Fibroblast of peridontal ligament (primary cell): ENCODE results near the gene YIPF5.

Experiments used
- DNase-seq: peaks from one replicate; pipeline ENCODE4 v3.0.0-alpha.2; 2010; ENCODE audit errors: extremely low read depth

Gene YIPF5

DNA sequence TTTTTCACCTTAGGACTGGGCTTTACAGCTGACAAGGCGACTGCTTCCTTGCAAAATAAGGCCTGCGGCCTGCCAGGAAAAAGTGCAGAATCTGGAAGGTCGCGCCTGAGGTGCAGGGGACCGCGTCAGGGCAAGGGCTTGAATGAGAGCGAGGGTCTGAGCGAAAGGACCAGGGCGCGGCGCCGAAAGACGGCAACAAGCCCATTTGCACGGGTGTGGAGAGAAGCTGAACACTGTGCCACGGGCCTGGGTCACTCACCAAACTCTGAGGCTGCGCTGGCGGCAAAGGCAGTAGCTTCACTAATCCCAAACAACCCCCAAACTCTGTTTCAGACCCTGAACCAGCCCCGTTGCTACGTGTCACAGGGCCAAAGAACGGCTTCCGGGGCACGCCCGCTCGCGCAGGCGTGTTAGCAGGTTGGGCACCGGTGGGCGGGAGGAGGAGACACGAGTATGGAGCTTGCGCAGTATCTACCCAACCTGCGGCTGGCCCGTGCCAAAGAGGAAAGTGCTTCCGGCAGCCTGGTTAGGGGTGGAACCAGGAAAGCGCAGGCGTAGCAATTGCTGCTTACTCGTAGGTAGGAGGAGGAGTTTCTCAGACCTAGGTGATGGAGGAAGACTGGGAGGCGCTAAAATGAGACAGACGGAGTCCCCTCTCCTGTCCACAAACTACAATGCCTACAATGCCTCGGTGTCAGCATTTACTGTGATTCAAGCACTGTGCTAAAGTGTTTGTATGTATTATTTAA is at the start of gene YIPF5, which contains the start of gene KCTD16:
YIPF5 (minus strand) TSS at position 384 of the 749 bp plus-strand sequence. CDS start 704 bp downstream, outside the sequence.
KCTD16 (plus strand) TSS at position 598 of the 749 bp plus-strand sequence.
- DNase-seq: peak; percentile 92

GRCh38 chr5:144219869-144220268 is 49.4 kb upstream of the YIPF5 start:
- no peak for DNase-seq

- DNase-seq: no peak
These were observed 40.2 kb upstream of the YIPF5 start for GRCh38 chr5:144210655-144211054.

DNA sequence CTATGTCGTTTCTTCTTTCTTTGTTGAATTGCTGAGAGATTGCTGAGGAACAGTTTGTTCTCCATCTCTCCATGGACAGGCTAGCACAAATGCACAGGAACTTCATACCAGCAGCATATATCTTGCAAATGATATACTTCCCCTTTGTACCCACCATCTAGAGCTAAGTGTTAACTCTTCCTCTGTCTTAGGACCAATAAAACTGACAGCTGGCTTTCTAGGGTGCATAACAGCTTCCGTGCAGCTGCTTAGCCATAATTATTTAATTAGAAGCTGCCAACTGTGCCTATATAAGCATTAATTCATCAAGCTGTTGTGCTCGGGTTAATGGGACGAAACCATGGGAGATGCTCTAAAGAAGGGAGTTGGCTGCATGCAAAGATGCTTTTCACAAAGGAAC is 38.9 kb upstream of the YIPF5 start:
- DNase-seq: no peak

- peak; percentile 37 for DNase-seq
These were observed 37.5 kb upstream of the YIPF5 start for GRCh38 chr5:144207875-144208444.

DNA sequence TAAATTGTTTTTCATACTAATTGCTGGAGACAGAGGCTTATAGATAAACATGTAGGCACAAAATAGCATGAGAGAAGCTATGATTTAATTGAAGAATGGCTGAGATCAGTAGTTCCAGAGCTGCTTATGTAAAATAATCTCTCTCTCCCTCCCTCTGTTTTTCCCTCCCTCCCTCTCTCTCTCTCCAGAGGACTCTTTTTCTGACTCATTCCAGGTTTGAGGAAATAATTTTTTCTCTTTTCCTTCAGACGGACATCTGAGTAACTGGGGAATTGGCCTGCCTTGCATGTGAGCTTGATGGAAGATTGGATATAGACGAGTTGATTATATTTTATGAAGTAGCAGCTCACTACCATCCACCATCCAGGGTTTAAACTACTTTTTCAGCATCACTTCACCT is 35.7 kb upstream of the YIPF5 start:
- peak; percentile 61 for DNase-seq

- peak; percentile 58 for DNase-seq
These were observed 34.7 kb upstream of the YIPF5 start for GRCh38 chr5:144205141-144205551.

DNA sequence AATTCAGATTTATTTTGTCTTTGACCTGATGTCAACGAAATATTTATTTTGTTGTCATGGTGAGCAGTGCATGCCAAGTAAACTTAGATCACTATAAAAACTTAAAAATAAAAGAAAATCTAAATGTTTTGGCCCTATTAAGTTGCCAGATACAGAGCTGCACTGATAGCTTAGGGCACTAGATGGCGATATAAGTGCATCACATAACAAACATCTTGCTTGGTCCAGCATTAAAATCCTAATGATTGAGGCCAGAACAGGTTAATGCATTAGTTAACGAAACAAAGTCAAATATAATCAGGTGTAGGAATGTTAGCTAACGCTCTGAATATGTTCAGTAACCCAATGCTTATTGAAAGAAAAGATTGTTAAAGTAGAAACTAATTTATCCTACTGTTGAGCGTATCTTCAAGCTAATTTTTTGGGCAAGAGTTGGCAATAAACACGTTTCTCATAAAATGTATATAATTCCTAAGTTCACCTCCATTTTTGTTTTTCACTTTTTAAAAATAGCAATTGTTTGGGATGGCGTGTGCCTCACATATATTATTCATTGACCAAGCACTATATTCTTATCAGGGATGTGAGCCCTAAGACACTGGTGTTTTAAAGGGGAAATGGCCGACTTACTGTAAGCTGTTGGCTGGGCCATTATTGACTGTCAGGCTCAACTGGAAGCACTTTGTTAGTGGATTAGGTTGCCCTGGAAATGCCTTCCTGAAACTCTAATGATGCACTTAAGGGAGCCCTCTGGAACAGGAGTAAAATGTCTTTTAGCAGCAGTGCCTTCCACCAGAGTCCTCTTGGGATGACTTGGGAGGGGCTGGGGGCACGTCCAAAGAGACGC is 33.5 kb upstream of the YIPF5 start:
- peak; percentile 90 for DNase-seq

DNA sequence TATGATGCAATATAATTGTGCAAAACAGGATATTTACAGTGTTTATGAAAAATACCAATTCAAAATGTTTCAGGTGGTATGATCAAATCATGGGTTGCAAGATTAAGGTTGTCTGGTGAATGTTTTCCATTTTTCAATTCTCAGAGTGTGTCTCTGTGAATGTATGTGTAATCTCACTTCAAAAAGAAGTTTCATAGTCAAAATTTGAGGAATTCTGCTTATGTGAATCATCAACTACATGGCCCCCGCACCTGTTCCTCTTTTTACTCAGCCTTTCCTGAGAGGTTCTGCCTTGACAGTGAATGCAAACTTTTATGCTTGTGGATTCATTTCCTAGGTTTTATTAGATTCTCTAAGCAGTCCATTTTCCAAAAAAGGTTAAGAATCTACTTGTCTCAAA is 32.3 kb upstream of the YIPF5 start:
- DNase-seq: no peak

DNA sequence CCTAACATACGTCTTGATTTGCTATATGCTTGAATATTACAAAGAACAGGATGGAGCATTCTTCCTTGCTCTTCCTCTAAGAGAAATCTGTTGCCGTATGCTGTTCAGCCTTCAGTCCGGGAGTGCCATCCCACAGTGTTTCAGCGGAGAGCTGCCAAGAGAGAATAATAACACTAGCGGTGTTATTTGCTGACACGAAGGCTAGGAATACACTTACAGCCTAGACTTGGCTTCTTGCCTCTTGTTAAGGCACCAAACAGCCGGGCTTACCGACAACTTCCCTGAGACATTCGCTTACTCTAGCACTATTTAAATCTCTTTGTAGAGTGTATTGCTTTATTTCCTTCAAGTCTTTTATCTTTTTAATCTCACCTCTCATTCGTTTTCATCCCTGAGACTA is 31.6 kb upstream of the YIPF5 start:
- peak; percentile 40 for DNase-seq

DNA sequence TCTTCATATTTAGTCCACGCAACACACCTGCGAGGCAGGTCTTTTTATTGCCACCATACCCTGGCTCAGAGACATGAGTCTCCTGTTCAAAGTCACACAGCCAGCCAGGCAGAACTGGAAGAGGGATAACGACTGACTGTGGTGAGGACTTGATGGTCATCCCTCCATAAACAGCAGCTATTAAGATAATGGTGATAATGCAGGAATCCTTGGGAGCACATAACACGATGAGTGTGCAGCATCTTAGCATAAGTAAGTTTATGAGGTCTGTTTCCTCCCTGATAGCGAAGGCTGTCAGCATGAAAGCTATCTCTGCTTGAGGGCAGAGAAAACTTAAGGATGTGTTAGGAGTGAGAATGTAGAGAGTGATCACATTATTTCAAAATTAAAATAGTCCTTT is 31.1 kb upstream of the YIPF5 start:
- no peak for DNase-seq

DNA sequence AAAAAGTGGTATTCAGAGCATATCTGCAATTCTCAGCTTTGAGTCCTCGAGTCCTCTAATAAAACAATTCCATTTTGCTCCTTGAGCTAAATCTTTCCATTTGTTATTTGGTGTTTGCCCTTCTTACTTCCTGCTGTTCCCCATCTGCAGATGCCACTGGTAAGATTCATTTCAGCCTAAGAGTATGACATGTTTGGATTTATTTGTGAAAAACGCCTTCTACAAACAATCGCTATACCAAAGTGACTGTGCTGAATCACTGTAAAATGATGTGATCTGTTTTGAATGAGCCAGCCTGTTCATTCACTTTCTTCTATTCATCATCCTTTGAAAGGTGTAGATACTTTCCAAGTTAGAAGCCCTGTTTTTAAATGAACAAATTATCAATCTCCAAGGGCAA is 27.9 kb upstream of the YIPF5 start:
- DNase-seq: peak; percentile 61

DNA sequence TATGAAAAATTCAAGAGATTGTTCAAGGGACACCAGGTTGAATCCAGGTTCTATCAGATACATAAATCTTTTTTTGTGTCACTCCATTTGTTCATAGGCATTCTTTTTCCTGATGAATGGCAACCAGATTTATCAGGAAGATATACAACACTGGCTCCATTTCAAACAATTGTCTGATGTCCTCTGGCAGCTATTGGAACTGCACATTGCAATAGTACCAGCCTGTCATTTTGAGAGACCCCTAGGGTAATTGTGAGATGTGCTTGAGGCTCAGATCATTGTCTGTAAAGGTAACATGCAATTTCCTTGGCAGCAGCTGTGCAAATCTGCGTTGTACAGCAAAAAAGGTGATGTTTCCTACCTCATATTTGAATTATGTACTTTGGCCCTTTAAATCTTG is 26.2 kb upstream of the YIPF5 start:
- DNase-seq: no peak

DNA sequence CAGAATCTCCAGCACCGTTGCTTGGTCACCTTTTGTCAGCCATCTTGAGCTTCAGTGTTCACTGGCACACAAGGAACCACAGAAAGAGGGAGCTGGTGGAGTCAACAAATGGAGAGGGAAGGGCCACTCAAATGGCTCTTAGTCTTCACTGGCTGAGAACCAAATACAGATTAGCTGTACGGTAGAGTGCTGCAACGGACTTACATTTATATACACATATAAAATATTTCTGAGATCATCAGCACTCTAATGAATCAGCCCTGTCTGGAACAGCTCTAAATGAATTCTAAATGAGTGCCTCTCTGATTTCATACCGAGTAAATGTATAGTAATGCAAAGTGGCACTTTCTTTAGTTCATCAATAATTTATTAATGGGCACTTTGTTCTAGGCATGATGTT is 25.0 kb upstream of the YIPF5 start:
- DNase-seq: no peak

GRCh38 chr5:144194144-144194543 is 23.7 kb upstream of the YIPF5 start:
- DNase-seq: no peak

- DNase-seq: no peak
These were observed 22.2 kb upstream of the YIPF5 start for GRCh38 chr5:144192661-144193060.

DNA sequence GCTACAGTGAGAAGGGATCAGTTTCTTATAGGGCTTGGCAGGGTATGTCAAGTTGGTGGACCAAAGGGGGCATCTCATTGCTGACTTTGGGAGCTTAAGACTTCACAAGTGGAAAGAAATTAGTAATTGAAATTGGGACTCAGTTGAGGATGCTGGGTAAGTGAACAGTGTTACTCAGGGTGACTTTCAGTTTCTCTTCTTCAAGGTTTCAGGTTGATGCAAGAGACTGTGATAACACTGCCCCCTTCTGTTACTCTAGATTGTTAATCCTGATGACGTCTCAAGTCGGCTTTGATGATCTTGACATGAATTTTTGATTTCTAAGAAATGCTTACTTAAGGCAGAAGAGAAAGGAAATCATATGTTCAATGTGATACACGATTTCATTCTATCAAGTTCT is 21.5 kb upstream of the YIPF5 start:
- peak; percentile 92 for DNase-seq

DNA sequence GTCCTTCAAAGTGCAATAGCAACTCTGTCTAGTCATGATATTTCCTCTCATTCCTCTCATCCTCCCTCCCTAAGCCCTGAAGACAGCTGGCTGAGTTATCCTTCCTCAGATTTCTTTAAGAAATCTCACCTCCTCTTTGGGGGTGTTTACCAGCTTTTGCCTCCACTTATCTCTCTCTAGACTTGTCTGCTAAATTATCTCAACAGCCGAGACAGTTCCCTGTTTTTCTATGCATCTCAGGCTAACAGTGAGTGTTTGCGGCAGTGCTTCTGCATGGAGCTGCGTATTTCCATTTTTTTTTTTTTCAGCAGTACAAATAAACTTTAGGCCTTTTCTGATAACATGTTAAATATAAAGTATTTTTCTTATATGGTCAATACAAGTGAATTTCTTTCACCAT is 21.1 kb upstream of the YIPF5 start:
- DNase-seq: no peak

DNA sequence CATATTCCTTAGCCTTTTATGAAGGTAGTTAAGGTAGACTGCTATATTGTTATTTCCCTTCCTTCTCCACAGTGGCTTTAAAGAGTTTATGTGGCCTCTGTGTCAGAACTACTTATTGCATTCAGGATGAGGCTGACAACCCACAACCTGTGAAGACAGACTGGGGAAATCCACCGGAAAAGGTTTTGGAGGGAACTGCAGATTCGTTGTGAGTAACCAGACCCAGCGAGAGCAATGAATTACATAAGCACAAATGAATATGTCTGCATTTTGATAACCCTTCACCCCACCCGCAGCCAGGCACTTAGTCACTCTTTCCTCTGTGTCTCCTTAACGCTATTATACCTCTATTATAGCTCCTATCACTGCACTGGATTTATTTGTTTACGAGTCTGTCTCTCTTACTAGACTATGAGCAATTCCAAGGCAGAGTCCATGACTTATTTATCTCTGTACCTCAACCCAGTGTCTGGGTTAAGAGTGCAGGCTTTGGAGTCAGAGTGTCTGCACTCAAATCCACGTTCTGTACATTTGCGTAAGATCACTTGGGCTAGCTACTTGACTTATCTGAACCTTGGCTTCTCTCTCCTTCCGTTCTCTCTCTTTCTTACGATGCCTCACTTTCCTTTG is 19.5 kb upstream of the YIPF5 start:
- peak; percentile 18 for DNase-seq

DNA sequence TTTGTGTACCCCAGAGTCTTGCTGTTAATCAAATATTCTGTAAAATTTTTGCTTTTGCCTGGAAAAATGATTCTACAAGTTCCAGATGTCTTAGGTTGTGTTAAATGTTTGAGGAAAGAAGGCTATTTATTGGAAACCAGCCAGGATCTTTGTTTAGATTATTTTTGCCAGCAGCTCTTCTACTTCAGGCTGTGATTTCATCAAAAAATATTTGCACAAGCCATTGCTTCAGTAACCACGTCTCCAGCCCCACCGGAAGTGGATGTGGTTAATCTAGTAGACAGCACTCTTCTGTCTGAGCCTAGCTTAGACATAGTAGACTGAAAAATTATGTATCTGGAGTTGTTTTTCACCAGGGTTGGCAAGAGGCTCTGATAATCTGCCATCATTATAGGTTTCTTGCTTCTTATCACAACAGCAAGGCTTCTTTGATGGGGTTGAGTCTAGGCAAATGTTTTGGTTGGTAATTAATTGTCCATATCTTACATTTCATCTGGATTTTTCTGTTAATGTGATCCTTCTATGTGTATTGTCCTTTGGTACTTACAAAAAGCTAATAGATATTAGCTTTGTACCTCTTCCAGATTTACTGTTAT is 17.3 kb upstream of the YIPF5 start:
- DNase-seq: peak; percentile 99

- peak; percentile 79 for DNase-seq
These were observed 12.9 kb upstream of the YIPF5 start for GRCh38 chr5:144183254-144183889.
